MM.1S (cell line): ENCODE data around the gene HLA-DPA1.

Experiments used
- DNase-seq: peaks from one replicate; pipeline ENCODE4 v3.0.0-alpha.2; 2015
- H2AFZ ChIP-seq: fragments of 300-600 bp; sonication (generic); 2 replicates; pipeline ENCODE4 v1.6.0; 2016; ENCODE audit warnings: antibody characterized with exemption, low read length
- H3F3A ChIP-seq: fragments of 300-600 bp; sonication (generic); 2 replicates; pipeline ENCODE4 v1.6.1; 2016; ENCODE audit warnings: mild to moderate bottlenecking, antibody characterized with exemption, low read length, moderate library complexity, mixed read lengths; ENCODE audit not compliant: insufficient read depth
- H3K27ac ChIP-seq: fragments of 300-600 bp; sonication (generic); 2 replicates; pipeline ENCODE4 v1.5.1; 2016; ENCODE audit warnings: mild to moderate bottlenecking, low read length
- H3K27me3 ChIP-seq: fragments of 300-600 bp; sonication (generic); replicated peaks from 2 replicates; pipeline ENCODE4 v1.6.0; 2016; ENCODE audit warnings: low read length; ENCODE audit not compliant: insufficient read depth
- H3K36me3 ChIP-seq: fragments of 300-600 bp; sonication (generic); replicated peaks from 2 replicates; pipeline ENCODE4 v1.6.1; 2016; ENCODE audit warnings: mild to moderate bottlenecking, low read length, mixed read lengths; ENCODE audit not compliant: insufficient read depth
- H3K4me1 ChIP-seq: fragments of 300-600 bp; sonication (generic); 2 replicates; pipeline ENCODE4 v1.6.1; 2016; ENCODE audit warnings: low read length, mixed read lengths
- H3K4me2 ChIP-seq: fragments of 300-600 bp; sonication (generic); 2 replicates; pipeline ENCODE4 v1.6.0; 2016; ENCODE audit warnings: low read depth, low read length
- H3K4me3 ChIP-seq: fragments of 300-600 bp; sonication (generic); 2 replicates; pipeline ENCODE4 v1.5.1; 2016; ENCODE audit warnings: low read length, mixed read lengths
- H3K79me2 ChIP-seq: fragments of 300-600 bp; sonication (generic); 2 replicates; pipeline ENCODE4 v1.6.1; 2016; ENCODE audit warnings: mixed run types, low read length, mixed read lengths
- H3K9ac ChIP-seq: fragments of 300-600 bp; sonication (generic); 2 replicates; pipeline ENCODE4 v1.6.1; 2016; ENCODE audit warnings: low read length, mixed read lengths
- H3K9me2 ChIP-seq: fragments of 300-600 bp; sonication (generic); replicated peaks from 2 replicates; pipeline ENCODE4 v1.6.1; 2016; ENCODE audit warnings: mild to moderate bottlenecking, low read length, mixed read lengths; ENCODE audit not compliant: insufficient read depth
- H3K9me3 ChIP-seq: fragments of 300-600 bp; sonication (generic); replicated peaks from 2 replicates; pipeline ENCODE4 v1.6.1; 2016; ENCODE audit warnings: mild to moderate bottlenecking, low read length, mixed read lengths; ENCODE audit not compliant: insufficient read depth
- H4K20me1 ChIP-seq: fragments of 300-600 bp; sonication (generic); 2 replicates; pipeline ENCODE4 v1.6.1; 2016; ENCODE audit warnings: mild to moderate bottlenecking, low read length, moderate library complexity, mixed read lengths; ENCODE audit not compliant: insufficient read depth
- EZH2 ChIP-seq: fragments of 300-600 bp; sonication (generic); optimal IDR thresholded peaks from 2 replicates; pipeline ENCODE3; 2017; ENCODE audit warnings: low read depth, mild to moderate bottlenecking, antibody characterized with exemption, low read length, mixed read lengths
- EZH2phosphoT487 ChIP-seq: fragments of 300-600 bp; sonication (generic); IDR thresholded peaks from 2 replicates; pipeline ENCODE4 v1.6.1; 2018; ENCODE audit warnings: antibody characterized with exemption, low read length
- TF ChIP-seq, protein P1 (sequence below): fragments of 300-600 bp; sonication (generic); IDR thresholded peaks from 2 replicates; pipeline ENCODE4 v1.5.1; 2016; ENCODE audit warnings: antibody characterized with exemption, low read length, mixed read lengths

The HLA-DPA1 gene

DNA sequence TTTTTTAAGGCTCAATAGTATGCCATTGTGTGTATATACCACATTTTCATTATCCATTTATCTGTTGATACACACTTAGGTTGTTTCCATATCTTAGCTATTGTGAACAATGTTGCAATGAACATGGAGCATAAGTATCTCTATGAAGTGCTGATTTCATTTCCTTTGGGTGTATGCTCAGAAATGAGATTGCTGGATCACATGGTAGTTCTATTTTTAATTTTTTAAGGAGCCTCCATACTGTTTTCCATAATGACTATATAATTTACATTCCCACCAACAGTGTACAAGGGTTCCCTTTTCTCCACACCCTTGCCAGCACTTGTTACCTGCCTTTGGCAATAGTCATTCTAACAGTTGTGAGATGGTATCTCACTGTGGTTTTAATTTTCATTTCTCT lies 48.9 kb downstream of the HLA-DPA1 start:
- H2AFZ ChIP-seq: no peak overlapping the region
- H3K4me3 ChIP-seq: no peak overlapping the region
- H3K9ac ChIP-seq: no peak overlapping the region
- H4K20me1 ChIP-seq: no peaks in the 10 kb centered on the region
- no peak for TF ChIP-seq EZH2
- H3K36me3 ChIP-seq: no peaks in the 10 kb centered on the region
- DNase-seq: no peak
- H3K27ac ChIP-seq: no peak overlapping the region
- no peaks in the 10 kb centered on the region for H3K79me2 ChIP-seq
- H3K4me1 ChIP-seq: peaks cover 19% of the 10 kb centered on the region
- H3K9me3 ChIP-seq: no peaks in the 10 kb centered on the region
- H3K9me2 ChIP-seq: no peaks in the 10 kb centered on the region
- peaks cover 12% of the 10 kb centered on the region for H3F3A ChIP-seq
- no peak overlapping the region for H3K4me2 ChIP-seq
- H3K27me3 ChIP-seq: 0 out of 2 replicates have a peak, but pooled peaks cover 4% of the 10 kb centered on the region

DNA sequence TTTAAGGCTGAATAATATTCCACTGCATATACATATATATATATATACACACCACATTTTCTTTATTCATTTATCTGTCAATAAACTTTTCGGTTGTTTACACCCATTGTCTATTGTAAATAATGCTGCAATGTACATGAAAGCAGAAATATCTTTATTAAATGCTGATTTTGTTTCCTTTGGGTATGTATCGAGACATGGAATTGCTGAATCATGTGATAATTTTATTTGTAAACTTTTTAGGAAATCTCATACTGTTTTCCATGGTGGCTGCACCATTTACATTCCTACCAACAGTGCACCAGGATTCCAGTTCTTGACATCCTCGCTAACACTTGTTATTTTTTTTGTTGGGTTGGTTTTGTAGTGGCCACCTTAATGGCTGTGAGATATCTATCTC lies 49.9 kb downstream of the HLA-DPA1 start:
- Histone ChIP-seq H3K36me3 (no peaks in the 10 kb centered on the region), H3K4me3 (no peak overlapping the region), H3F3A (peaks cover 11% of the 10 kb centered on the region), H3K27ac (no peak overlapping the region), H3K4me1 (peaks cover 12% of the 10 kb centered on the region), H2AFZ (no peak overlapping the region), H4K20me1 (no peaks in the 10 kb centered on the region), H3K9me2 (no peaks in the 10 kb centered on the region), H3K27me3 (peaks cover 8% of the 10 kb centered on the region; the same call in 1 of the 2 replicates), H3K79me2 (no peaks in the 10 kb centered on the region), H3K4me2 (no peak overlapping the region), H3K9ac (no peak overlapping the region), H3K9me3 (no peaks in the 10 kb centered on the region)
- DNase-seq: no peak
- TF ChIP-seq, protein P1, sequence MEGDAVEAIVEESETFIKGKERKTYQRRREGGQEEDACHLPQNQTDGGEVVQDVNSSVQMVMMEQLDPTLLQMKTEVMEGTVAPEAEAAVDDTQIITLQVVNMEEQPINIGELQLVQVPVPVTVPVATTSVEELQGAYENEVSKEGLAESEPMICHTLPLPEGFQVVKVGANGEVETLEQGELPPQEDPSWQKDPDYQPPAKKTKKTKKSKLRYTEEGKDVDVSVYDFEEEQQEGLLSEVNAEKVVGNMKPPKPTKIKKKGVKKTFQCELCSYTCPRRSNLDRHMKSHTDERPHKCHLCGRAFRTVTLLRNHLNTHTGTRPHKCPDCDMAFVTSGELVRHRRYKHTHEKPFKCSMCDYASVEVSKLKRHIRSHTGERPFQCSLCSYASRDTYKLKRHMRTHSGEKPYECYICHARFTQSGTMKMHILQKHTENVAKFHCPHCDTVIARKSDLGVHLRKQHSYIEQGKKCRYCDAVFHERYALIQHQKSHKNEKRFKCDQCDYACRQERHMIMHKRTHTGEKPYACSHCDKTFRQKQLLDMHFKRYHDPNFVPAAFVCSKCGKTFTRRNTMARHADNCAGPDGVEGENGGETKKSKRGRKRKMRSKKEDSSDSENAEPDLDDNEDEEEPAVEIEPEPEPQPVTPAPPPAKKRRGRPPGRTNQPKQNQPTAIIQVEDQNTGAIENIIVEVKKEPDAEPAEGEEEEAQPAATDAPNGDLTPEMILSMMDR: no peak
- TF ChIP-seq EZH2phosphoT487: no peak
- no peak for TF ChIP-seq EZH2

DNA sequence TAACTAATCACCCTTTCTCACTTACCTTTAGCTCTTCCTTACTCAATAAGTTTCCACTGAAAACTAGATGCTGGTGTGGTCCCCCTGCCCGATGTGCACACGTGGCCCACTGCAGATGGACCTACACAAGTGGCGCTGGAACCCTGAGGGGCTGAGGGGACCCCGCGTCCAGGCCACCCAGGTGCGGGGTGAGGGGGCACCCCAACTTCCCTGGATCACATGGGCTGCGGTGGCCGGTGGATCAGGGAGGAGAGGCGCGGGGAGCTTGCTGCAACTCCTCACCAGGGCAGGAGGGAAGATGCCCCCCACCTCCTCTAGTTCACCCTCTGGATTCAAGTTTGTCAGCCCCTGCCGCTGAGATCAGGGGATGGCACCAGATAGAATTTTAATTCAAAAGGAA lies 51.5 kb downstream of the HLA-DPA1 start:
- DNase-seq: no peak
- Histone ChIP-seq H3K36me3 (no peaks in the 10 kb centered on the region), H3K4me3 (no peak overlapping the region), H3K9ac (no peak overlapping the region), H3K9me3 (no peaks in the 10 kb centered on the region), H3K4me2 (no peak overlapping the region), H3K27me3 (peaks cover 24% of the 10 kb centered on the region; the same call in 1 of the 2 replicates), H3K9me2 (no peaks in the 10 kb centered on the region), H2AFZ (no peak overlapping the region), H3K4me1 (peaks cover 5% of the 10 kb centered on the region; the same call in 1 of the 2 replicates), H3K27ac (no peak overlapping the region), H3F3A (0 out of 2 replicates have a peak, but pooled peaks cover under 1% of the 10 kb centered on the region), H3K79me2 (no peaks in the 10 kb centered on the region), H4K20me1 (no peaks in the 10 kb centered on the region)
- TF ChIP-seq EZH2 (no peak), EZH2phosphoT487 (no peak)
- TF ChIP-seq, protein P1: no peak

DNA sequence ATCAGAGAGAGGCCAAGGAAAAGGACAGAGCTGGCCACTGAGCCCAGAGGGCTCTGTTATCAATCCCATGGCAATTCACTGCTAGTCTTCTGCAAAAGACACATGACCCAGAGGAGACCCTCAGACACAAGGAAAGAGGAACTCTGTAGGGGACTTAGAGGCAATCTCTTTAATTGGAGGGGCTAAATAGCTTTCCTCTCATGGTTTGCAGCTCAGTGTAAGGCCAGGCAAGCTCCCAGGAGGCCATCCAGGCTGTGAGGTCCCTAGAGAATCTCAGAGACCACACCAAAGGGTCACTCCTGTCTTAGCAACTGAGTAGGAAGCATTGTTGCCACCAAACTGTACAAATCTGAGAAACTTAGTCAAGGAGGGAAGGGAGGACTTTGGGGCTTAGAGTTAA lies 54.1 kb downstream of the HLA-DPA1 start:
- Histone ChIP-seq H3K9me3 (no peaks in the 10 kb centered on the region), H3K79me2 (no peaks in the 10 kb centered on the region), H3K27me3 (peaks cover 24% of the 10 kb centered on the region; the same call in 1 of the 2 replicates), H4K20me1 (no peaks in the 10 kb centered on the region), H3K9ac (no peak overlapping the region), H3K4me2 (peak overlapping the region; percentile 81), H3K27ac (no peak overlapping the region), H3K4me3 (peak overlapping the region; percentile 41), H3F3A (no peaks in the 10 kb centered on the region), H2AFZ (peak overlapping the region; percentile 61; the same call in 1 of the 2 replicates), H3K36me3 (no peaks in the 10 kb centered on the region), H3K9me2 (no peaks in the 10 kb centered on the region), H3K4me1 (0 out of 2 replicates have a peak, but pooled peaks cover 4% of the 10 kb centered on the region)
- DNase-seq: no peak
- TF ChIP-seq, protein P1: no peak
- TF ChIP-seq EZH2phosphoT487 (no peak), EZH2 (no peak)
